ENCODE measurements around the gene RNF144B.

DNA sequence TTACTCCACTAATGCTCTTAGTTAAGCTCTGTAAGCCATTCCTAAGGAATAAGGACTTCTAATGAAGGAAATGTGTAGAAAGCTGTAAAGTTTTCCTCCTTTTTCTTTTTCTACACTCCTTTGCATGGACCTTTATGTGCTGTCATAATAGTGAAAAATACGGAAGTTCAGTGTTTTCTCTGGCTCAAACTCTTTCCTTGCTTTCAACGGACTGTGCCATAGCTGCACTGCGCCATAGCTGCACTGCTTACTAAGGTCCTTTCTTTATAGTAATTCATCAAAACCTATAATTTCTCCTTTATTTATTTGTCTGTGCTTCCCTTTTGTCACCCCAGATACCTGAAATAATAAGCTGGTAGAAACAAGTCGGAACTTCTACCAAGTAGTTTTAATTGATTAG, 67.3 kb downstream of the RNF144B start:
- TF ChIP-seq POLR2A (IDR thresholded peaks at IDR 0.05; ENCODE audit: control extremely low read depth in 1 of 2, low read depth in 2 of 2, low read length in 2 of 2) (no peak), CBX8 (IDR thresholded peaks at IDR 0.05; ENCODE audit: borderline replicate concordance, low read depth, low read length) (no peak), RAD21 (IDR thresholded peaks at IDR 0.05 in 1 of 2, conservative IDR thresholded peaks at IDR 0.05 in 1 of 2; ENCODE audit: low read depth in 2 of 2, low read length in 2 of 2) (no peak), POLR2AphosphoS5 (IDR thresholded peaks at IDR 0.05; ENCODE audit: low read depth, low read length) (no peak)
- TF ChIP-seq, protein P1, sequence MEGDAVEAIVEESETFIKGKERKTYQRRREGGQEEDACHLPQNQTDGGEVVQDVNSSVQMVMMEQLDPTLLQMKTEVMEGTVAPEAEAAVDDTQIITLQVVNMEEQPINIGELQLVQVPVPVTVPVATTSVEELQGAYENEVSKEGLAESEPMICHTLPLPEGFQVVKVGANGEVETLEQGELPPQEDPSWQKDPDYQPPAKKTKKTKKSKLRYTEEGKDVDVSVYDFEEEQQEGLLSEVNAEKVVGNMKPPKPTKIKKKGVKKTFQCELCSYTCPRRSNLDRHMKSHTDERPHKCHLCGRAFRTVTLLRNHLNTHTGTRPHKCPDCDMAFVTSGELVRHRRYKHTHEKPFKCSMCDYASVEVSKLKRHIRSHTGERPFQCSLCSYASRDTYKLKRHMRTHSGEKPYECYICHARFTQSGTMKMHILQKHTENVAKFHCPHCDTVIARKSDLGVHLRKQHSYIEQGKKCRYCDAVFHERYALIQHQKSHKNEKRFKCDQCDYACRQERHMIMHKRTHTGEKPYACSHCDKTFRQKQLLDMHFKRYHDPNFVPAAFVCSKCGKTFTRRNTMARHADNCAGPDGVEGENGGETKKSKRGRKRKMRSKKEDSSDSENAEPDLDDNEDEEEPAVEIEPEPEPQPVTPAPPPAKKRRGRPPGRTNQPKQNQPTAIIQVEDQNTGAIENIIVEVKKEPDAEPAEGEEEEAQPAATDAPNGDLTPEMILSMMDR (IDR thresholded peaks at IDR 0.05; ENCODE audit: control extremely low read depth in 1 of 3, insufficient read depth in 1 of 3, low read depth in 1 of 3, low read length in 3 of 3), result no peak
- TF ChIP-seq, protein P2, sequence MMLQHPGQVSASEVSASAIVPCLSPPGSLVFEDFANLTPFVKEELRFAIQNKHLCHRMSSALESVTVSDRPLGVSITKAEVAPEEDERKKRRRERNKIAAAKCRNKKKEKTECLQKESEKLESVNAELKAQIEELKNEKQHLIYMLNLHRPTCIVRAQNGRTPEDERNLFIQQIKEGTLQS (IDR thresholded peaks at IDR 0.05; ENCODE audit: insufficient read depth, low read depth, low read length), result no peak

Measured in H1 (cell line).